NCI-H2081 treated with DMSO at 0.1 percent for 48 hours (cell line): ENCODE measurements around the gene KLHL3.
"Not testable (repeated sequence)": the region's sequence is repeated elsewhere in the genome, so short reads cannot be mapped to it uniquely, and the experiment has no call there.

Experiments
- DNase-seq: peaks from one replicate; lab custom pipeline; 2025; lab: John Stamatoyannopoulos, UW

Gene KLHL3

DNA sequence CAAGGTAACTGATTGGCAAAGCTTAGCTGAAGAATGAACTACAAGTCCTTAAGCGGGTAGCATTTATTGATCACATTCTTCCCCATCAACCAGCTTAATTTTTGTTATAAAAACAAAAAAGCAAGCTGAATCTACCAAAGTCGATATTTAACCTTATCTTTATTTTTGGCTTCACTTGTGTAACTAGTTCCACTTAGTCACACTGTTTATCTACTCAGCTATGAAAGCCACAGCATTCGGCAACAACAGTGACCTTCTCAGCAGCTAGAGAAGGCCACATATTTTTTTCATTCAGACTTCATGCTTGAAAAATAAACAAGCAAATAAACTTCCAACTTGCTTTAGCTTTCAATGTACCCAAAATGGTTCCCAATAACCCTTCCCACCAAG, 69.4 kb downstream of the KLHL3 start:
- DNase-seq, result no peak

- no peak for DNase-seq
Observed at GRCh38 chr5:137665678-137666460, 70.0 kb downstream of the KLHL3 start.

GRCh38 chr5:137660349-137660817, 75.5 kb downstream of the KLHL3 start:
- peak; percentile 1 for DNase-seq

DNA sequence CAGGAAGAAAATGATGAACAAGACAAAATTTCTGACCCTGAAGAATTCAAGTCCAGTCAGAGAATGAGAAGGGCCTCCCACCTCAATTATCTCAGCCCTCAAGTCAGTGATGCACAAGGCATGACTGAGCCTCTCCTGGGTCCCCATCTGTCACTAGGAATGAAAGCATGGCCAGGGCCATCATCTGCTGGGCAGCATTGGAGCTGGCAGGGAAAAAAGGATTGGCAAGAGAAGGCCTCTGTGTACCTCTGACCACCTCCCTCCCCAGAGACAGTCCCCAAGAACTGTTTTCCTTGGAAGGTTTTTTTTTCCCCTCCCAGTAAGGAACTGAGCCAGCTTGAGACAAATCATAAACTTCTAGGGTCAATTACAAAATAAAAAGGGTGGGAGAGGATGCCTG, 76.7 kb downstream of the KLHL3 start:
- DNase-seq, result no peak

- no peak for DNase-seq
Observed at GRCh38 chr5:137658324-137658723, 77.6 kb downstream of the KLHL3 start.

- no peak for DNase-seq
Observed at GRCh38 chr5:137657073-137657472, 78.8 kb downstream of the KLHL3 start.

DNA sequence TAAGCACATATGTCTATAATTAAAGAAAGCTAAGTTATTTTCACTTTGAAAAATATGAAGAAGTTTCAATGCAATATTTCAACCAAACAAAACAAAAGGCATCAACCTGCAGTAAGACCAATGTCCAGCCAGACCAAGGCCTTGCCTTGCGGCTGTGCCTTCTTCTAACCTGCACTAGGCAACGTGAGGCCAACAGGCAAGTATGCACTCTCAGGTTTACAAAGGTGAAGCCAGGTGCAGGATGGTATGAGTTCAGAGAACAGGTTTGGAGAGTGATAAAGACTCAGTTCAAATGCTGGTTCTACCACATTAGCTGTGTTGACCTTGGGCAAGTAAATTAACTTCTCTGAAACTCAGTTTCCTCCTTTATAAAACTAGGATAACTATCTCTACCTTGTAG, 79.3 kb downstream of the KLHL3 start:
- no peak for DNase-seq

DNA sequence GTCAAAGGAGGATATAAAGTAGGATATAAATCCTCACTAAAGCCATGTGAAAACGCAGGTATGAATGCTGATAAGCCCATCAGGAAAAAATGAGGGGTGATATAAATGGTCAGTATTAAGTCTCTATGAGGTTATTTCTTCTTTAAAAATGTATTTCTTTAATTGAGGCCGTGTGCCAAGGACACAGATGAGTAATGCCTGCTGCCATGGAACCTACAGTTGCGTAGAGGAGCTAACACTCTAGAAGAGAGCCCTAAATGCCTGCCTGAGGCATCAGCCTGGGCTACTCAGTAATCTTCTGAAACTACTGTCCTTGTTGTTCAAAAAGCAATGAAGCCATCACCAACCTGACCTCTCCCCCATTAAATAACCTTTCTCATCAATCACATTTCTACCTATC, 84.9 kb downstream of the KLHL3 start:
- DNase-seq, result no peak

DNA sequence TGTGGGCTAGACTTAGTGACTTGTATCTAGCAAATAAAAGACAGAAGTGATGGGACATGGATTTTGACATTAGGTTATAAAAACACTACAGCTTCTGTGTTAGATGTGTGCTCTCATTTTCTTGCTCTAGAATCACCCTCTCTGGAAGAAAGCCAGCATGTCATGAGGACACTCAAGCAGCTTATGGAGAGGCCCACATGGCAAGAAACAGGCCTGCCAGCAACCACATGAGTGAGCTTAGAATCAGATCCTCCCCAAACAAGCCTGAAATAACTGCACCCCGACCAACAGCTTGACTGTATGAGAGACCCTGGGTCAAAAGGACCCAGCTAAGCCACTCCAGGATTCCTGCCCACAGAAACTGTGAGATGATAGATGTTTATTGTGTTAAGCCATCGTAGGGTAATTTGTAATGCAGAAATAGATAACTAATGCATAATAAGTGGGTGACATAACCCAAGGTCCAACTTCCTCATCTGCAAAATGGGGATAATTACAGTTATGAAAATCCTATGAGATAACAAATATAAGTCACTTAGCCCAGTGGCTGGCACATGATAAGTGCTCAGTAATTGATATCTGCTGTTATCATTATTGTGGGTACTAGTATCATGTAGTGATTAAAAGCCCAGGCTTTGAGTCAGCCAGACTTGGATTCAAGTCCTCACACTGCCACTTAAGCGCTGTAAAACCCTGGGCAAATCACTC, 86.5 kb downstream of the KLHL3 start:
- DNase-seq, result no peak

GRCh38 chr5:137648361-137648760, 87.5 kb downstream of the KLHL3 start:
- no peak for DNase-seq

DNA sequence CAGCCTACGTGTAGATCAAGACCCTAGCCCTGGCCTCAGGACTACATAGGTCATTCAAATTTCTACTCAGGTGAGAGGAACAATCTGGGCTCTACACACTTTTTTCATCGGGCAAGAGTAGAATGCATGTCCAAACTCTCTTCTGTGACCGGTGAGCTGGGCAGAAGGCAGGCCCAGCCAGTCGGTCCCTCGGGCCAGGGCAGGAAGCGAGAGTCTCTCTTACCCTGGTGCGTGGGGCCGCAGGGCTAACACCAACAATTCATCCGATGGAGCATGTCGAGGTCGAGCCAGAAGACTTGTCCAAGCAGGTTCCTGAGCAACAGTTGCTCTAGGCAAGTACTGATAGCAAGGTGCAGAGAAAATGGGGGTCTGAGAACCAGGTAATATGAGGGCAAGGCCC, 88.5 kb downstream of the KLHL3 start:
- DNase-seq, result no peak

- no peak for DNase-seq
Observed at GRCh38 chr5:137646761-137647160, 89.1 kb downstream of the KLHL3 start.

GRCh38 chr5:137643081-137643480, 92.8 kb downstream of the KLHL3 start:
- not testable (repeated sequence) for DNase-seq

GRCh38 chr5:137642091-137642490, 93.8 kb downstream of the KLHL3 start:
- no peak for DNase-seq

DNA sequence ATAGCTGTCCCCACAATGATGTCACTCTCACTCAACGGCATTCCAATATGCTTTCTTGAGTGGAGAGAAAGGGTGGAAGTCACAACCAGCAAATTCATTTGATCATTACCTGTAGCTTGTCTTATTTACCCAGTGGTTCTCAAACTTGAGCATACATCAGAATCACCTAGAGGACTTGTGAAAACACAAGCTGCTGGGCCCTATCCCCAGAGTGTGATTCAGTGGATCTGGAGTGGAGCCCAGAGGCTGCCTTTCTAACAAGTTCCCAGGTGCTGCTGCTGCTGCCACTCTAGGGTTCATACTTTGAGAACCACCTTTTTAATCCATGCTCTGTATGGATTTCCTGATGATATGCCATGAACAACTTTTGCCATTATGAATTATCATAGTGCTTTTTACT, 94.7 kb downstream of the KLHL3 start:
- DNase-seq, result no peak

DNA sequence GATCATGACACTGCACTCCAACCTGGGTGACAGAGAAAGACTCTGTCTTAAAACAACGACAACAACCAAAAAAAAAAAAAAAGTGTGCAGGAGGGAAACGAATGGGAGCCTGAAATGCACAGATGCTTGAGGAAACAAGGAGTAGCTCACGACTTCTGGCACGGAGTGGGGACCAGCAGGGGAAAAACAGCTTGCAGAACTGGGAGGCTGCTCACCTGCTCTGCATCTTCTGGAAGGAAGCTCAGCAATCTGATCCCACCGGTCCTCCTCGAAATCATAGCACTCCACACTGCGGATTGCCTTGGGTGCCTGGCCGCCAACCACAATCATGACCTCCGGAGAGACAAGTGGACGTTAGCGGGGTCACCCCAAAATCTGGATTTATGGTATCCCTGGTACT, 96.2 kb downstream of the KLHL3 start:
- no peak for DNase-seq

GRCh38 chr5:137638841-137639240, 97.0 kb downstream of the KLHL3 start:
- no peak for DNase-seq

DNA sequence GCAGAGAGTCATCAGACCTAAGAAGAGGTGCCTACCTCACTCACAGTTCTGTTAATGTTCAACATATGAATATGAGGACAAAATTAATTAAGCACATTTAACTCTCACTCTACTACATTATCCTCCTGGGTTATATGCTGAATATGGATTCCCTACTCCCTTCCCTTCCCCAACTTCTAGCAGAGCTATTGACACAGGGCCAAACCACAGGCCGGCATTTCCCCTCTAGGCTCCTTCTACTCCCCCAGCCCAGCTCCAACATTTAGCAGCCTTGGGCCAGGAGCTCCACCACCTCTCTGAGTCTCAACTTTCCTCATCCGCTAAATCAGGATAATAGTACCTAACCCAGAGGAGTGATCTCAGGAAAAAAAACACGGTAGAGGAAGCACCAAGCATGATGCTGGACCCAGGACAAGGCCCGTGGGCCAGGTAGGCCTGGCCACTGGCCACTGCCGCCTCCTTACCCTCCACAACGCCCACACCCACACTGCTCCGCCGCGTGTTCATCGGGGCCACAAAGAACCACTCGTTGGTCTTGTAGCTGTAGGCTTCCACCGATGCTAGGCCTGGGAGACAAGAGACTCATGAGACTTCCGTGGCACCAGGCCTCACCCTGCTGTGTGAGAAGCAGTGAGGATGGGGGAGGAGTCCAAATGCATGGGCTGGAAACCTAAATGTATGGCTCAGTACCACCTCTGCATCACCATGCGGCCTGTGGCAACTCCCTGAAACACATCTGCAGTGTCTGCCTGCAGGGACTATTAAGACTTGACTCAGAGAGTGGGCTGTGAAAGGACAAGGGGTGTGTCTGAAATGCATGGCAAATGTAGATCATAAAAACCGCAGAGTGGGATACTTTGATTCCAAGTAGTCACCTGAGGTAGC, 98.8 kb downstream of the KLHL3 start:
- DNase-seq, result no peak

- no peak for DNase-seq
Observed at GRCh38 chr5:137636099-137636498, 99.8 kb downstream of the KLHL3 start.

DNA sequence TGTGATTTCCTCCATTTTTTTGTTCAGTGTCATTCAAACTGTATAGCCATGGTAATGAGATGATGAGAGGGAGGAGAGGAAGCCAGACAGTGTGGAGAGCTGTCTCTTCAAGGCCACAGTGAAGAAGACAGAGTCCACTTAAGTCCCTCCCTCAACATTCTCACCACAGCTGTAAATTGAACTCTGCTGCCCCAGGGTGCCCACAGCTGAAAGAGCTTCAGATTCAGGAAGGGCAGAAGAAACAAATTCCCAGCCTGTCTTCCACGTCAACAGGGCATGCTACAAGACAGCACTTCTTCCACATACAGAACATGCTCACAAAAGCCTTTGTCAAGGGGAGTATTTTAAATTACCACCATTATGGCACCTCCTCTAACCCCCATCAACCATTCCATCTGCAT, 100.4 kb downstream of the KLHL3 start:
- DNase-seq, result no peak

DNA sequence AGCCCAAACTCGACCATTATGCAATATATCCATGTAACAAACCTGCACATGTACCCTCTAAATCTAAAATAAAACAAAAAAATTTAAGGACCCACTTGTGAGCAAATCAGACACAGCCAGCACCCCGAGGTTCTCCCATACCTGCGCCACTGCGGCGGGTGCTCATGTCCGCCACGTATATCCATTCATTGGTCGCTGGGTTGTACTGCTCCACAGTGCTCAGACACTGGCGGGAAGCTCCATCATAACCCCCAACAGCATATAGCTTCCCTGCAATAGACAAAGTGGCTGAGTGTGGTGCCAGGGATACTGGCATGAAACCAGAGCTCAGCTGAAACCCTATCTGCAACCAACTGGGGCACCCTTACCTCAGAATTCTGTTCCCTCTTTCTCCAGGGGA, 102.0 kb downstream of the KLHL3 start:
- DNase-seq, result no peak

GRCh38 chr5:137632716-137633115, 103.2 kb downstream of the KLHL3 start:
- DNase-seq, result no peak

- DNase-seq, result no peak
Observed at GRCh38 chr5:137631453-137631852, 104.4 kb downstream of the KLHL3 start.
